HG03558 (cell line): ENCODE data around the gene TRIM8.

Experiments
- ATAC-seq: cut with Tn5 transposase; IDR thresholded peaks from one replicate; pipeline ENCODE4 v1.9.1; 2021; ENCODE audit warnings: moderate number of reproducible peaks; ENCODE audit not compliant: unreplicated experiment; ENCODE audit errors: extremely low read depth

TRIM8 gene

GRCh38 chr10:102614888-102615287, 29.4 kb upstream of the TRIM8 start:
- ATAC-seq = no peak

DNA sequence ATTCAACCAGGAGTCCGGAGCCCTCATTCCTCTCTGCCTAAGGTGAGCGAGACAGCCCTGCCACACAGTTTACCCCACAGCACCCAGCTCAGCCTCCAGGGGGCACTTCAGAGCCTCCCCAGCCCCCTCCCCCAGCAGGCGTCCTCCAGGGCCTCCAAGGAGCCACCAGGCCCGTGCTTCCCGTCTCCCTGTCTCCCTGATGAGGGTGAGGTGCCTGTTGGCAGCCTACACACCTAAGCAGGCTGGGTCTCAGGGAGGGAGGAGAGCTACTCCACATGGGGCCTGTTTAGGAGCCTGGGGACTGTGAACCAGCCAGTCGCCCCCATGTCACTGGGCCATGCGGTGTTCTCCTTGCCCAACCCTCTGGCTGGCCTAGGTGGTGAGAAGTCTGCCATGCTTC, 28.9 kb upstream of the TRIM8 start:
- ATAC-seq = no peak

- ATAC-seq = no peak
These were observed 28.1 kb upstream of the TRIM8 start for GRCh38 chr10:102616066-102616770.

DNA sequence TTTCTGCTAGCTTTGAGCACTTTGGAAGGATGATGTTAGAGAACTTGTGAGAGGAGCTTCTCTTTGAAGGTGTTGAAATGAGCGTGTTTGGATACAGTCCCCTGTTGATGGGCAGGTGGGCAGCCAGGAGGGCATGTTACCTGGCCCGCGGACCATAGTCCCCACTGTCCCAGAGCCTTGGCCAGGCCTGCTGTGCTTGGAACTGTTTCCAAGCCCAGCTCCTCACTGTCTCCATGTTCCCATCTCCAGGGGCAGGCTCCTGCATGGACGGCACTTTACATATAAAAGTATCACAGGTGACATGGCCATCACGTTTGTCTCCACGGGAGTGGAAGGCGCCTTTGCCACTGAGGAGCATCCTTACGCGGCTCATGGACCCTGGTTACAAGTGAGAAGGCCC, 27.2 kb upstream of the TRIM8 start:
- no peak for ATAC-seq

DNA sequence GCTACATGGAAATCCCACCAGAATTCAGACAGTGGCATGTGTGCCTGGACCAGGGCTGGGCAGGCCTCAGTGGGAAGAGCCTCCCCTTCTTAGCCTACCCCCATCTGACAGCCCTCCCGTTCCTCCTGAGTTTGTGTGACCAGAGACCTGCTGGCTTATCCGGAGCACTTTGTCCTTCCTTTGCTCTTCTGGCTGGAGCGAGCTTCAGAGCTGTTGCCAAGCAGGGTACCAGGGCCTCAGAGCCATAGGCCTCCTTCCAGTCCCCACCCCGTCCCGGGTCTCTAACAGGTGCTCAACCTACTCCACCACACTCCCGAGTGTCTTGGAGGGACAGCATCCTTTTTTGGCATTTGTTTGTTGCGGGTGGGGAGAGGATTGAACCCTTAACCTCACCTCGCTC, 26.5 kb upstream of the TRIM8 start:
- ATAC-seq = no peak

- no peak for ATAC-seq
These were observed 24.8 kb upstream of the TRIM8 start for GRCh38 chr10:102619281-102619981.

DNA sequence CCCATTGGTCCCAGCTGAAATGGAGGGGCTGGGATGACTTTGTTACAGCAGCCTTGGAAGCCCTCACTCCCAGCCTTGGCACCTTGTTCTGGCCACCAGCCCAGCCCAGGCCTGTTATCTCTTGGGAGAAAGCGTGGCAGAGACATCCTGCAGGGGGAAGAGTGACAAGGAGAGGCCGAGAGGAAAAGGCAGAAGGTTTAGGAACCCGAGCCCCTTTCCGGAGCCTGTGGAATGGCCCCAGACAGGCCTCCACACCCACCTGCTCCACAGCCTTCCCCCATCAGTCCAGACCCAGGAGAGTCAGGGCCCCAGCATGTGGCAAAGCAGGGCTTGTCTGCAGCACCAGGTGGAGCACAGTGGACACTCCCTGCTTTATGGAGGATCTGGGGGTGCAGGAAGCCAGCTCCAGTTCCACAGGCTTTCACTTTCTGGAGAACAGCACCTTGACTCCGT, 24.1 kb upstream of the TRIM8 start:
- ATAC-seq = no peak

DNA sequence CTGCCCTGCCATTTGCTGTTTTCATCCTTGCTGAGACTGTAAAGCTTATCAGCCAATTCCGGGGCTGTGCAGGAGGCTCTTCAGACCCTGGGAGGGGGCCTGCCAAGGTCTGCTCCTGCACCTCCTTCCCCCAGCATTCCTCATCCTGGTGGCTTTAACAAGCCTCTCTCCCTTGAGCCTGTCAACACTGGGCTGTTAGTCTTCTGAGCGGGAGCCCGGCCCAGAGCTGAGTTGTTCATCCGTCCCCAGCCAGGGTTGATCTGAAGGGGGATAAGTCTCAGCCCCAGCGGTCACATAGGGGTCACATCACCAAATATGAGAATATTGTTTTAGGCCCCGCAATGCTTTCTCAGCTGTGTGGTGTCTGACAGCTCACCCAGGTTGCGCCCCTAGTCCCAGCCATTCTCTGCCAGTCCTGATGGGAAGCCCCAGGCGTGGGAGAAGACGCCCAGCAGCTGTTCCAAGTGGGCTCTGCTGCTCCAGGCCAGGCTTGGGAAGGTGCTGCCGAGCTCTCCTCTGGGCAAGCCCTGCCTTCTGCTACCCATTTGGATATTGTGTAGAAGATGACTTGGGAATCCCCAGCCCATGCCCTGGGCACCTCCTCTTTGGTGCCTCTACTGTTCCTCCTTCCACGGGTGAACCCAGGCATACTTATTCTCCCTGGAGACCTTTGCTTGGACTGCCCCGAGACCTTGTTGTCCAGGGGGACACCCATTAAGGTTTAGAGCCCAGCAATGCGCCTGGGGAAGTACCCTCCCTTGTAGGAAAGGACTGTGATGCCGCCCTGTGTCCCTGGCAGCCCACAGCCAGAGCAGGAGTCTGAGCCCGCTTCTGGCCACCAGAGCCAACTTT, 23.5 kb upstream of the TRIM8 start:
- no peak for ATAC-seq

DNA sequence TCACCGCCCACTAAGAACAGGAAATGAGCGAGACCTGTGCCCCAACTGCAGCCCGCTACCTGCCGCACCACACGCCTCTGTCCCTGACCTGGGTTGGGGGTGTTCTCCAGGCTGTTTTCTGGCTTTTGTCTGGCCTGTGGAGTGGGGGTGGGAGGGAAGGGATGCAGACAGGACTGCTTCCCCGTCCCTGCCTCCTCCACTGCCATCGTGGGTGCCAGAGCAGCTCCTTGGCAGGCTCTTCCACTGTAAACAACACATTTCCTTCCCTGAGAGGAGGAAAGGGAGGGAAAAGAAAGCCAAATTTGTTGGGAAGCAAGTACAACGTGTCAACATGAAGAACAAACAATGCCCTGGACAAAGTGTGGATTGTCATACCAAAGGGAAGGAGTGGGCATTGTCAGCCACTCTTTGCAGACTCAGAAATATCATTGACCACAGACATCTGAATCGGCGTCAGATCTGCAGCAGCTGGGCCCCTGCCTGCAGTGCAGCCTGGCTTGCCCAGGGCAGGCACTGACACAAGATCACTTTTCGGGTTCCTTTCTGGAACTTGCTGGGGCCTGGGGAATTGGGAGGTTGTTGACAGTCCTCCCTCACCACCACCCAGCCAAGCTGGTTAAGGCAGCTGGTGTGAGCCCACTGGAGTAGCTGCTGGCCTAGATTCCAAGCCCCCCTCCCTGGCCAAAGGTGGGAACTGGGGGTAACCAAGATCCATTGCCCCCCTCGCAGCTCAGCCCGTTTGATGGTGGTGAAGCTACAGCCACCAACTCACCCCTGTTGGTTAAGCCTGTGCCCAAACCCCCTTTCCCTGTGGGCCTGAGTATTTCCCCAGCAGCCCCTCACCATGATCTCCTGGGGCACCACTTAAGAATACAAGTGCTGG, 22.6 kb upstream of the TRIM8 start:
- no peak for ATAC-seq

DNA sequence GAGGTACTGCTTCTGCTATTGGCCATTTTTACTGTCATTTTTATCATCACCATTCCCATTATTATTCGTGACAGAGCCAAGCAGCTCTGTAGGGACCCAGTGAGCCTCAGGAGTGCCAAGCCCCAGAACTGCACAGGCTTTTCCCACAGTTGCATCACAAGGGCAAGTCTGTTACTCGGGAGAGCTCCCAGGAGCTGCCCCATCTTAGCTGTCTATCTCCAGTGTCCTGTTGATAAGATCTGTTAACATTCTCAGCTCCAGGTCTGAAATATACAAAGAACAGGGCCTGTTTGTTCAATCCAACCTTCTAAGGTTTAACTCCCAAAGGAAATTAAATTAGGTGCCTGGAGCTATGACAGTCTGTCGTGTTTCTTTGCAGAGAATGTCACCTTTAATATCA, 20.2 kb upstream of the TRIM8 start:
- no peak for ATAC-seq

- ATAC-seq = no peak
These were observed 19.3 kb upstream of the TRIM8 start for GRCh38 chr10:102624751-102625645.

DNA sequence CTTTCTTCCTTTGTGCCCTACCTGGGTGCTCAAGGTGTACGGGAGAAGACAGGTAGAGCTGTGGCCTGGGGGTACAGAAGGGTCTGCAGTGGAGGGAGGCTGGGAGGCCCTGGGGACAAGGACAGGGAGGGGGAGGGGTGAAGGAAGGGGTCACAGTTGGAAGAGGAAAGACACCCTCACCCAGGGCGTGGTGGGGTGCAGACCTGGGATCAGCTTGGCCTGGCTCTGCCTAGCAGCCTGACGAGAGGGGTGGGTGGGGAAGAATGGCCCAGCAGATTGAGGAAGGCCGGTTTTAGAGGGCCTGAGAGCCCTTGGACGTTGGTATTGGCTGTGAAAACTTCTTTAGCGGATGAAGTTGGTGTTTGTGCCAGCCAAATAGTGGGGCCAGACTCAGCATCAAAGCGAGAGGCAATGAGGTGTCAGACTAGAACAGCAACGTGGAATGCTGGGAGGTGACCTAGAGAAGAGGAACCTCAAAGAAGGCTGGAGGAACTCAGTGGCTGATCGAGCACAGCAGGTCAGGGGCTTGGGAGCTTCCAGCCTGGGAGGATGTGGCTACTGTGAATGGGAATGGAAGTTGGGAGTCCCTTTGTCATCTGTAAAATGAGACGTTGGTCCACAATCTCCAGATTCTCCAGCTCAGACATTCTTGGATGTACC, 18.1 kb upstream of the TRIM8 start:
- ATAC-seq = no peak

DNA sequence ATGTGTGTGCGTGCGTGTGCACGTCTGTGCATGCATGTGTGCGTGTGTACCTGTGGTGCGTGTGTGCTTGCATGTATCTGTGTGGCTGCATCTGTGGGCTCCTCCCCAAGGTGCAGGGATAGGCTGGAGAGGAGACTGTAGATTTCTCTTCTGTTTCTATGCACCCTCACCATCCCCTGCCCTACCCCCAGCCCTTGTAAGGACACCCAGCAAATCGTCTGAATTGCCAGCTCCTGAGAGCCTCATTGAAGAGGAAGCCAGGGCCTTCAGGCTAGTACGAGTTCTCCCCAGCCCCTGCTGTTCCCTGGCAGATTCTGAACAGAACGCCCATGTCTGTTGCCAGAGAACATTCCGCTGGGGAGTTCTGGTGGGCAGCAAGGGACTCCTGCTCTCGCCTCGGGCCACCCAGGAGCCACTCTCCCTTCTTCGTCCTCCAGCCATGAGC, 17.0 kb upstream of the TRIM8 start:
- no peak for ATAC-seq

GRCh38 chr10:102627736-102628293, 16.5 kb upstream of the TRIM8 start:
- ATAC-seq = no peak

DNA sequence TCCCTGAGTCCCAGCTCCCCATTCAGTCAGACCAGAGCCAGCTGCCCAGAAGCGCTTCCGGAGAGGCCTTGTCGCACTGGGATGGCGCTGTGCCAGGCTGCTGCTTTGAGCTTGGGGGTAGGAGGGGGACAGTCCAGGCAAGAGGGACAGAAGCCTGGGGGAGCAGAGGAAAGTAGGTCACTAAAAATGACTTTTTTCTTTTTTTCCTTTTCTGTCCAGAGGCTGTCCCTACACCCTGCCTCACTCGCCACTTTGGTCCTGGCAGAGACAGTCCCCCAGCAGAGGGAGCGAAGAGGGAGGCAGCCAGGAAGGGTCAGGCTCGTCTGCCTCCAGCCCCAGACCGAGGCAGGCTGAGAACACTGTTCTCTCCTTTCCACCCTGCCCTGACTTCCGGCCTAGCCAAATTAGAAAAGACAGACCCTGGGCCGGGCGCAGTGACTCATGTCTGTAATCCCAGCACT, 15.8 kb upstream of the TRIM8 start:
- ATAC-seq = no peak

DNA sequence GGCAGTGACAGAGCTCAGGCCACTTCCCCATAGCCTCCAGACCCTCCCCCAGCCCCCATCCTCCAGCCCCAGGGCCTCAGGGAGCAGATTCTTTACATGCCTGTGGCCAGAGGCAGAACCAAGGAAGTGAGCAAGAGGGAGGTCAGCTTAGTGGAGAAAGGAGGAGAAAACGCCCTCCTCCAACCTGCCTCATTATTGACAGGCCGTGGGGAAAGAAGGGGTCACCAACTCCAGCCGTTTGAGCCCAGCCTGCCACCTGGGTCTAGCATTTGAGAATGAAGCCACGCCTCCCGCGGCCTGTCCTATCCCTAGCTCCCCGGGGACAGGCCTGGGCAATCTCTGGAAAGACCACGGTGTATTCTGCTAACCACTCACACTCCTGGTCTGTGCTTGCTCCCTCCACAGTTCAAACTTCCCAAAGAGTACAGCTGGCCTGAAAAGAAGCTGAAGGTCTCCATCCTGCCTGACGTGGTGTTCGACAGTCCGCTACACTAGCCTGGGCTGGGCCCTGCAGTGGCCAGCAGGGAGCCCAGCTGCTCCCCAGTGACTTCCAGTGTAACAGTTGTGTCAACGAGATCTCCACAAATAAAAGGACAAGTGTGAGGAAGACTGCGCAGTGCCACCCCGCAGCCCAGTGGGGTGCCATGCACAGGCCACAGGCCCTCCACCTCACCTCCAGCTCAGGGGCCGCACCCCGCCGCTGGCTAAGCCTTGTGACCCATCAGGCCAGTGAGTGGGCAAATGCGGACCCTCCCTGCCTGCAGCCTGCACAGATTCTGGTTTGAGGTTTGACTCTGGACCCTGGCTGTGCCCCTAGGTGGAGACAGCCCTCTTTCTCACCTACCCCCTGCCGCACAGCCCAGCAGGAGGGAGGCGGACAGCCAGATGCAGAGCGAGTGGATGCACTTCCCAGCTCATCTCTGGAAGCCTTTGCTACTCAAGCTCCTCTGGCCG, 14.3 kb upstream of the TRIM8 start:
- no peak for ATAC-seq

- ATAC-seq = no peak
These were observed 13.6 kb upstream of the TRIM8 start for GRCh38 chr10:102630663-102631062.
